ENCODE results near the gene ATP8B4.

ATP8B4 gene

GRCh38 chr15:50110285-50110684 is 8.7 kb downstream of the ATP8B4 start:
- TF ChIP-seq, protein P1, sequence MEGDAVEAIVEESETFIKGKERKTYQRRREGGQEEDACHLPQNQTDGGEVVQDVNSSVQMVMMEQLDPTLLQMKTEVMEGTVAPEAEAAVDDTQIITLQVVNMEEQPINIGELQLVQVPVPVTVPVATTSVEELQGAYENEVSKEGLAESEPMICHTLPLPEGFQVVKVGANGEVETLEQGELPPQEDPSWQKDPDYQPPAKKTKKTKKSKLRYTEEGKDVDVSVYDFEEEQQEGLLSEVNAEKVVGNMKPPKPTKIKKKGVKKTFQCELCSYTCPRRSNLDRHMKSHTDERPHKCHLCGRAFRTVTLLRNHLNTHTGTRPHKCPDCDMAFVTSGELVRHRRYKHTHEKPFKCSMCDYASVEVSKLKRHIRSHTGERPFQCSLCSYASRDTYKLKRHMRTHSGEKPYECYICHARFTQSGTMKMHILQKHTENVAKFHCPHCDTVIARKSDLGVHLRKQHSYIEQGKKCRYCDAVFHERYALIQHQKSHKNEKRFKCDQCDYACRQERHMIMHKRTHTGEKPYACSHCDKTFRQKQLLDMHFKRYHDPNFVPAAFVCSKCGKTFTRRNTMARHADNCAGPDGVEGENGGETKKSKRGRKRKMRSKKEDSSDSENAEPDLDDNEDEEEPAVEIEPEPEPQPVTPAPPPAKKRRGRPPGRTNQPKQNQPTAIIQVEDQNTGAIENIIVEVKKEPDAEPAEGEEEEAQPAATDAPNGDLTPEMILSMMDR (IDR thresholded peaks at IDR 0.05), result no peak

- TF ChIP-seq, protein P1 (IDR thresholded peaks at IDR 0.05), result no peak
Observed at GRCh38 chr15:50109076-50109987, 9.7 kb downstream of the ATP8B4 start.

DNA sequence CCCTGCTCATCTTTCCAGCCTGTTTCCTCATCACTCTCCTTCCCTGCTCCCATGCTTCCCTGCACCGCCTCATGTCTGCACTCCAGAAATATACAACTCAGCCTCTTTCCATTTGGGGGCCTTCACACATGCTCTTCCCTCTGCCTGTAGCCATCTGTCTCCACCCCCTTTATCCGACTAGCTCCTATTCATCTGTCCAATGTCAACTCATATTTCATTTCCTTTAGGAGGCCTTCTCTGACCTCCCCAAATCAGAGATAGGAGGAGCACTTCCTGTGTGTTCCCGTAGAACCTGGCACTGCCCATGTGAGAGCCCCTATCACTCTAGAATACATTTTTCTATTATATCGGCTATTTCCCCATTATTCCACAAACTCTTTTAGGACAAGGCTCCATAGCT is 10.6 kb downstream of the ATP8B4 start:
- TF ChIP-seq, protein P1 (IDR thresholded peaks at IDR 0.05), result no peak

DNA sequence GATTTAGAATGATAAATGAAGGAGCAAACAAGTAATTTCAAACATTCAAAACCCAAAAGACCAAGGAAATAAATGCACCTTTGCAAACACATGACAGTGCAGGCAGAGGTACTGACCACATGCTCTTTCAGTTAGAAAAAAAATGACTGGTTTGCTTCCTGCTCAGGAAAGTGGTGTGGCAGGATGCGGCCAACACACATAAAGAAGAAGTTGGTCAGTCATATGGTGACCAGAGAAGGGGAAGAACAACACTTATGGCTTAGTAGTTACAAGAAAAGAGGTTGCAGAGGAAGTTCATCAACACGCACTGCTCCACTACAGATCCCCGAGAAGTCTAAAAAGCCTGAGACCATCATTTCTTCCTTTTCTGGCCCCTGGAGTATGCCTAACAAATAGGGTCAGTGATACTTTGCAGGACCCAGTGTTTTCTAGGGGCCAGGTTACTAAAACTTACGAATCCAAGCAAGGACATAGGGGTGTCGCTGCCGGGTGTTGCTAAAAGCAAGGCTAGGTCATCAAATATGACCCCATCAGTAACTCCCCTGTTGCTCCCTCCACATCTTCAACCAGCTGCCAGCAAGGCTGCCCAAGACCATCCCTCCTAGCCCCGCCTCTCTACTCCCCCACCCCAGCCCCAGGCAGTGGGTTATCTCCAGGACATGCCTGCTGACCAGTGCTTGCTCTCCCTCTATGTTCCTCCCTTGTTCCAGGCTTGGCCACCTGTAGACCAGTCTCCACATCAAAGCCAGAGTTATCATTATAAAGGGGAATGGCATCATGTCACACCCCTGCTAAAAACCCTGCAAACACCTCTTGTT is 11.2 kb downstream of the ATP8B4 start:
- TF ChIP-seq, protein P1 (IDR thresholded peaks at IDR 0.05), result no peak

DNA sequence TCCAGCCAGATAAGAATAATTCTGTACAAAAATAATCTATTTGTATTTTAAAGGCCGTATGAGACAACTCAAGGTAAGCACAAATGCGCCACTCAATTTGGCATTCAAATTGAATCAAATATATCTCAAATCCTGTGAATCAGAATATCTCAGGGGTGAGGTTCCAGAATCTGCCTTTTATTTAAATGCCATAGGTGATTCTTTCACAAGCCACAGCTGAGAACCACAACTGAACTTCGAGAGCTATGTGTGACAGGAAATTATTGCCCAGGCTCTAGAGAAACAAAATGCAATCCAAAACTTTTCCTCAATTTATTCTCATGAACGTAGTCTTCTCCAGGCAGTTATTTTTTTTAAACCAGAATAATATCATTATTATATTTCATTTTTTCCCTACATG is 11.9 kb downstream of the ATP8B4 start:
- TF ChIP-seq, protein P1 (IDR thresholded peaks at IDR 0.05), result no peak

GRCh38 chr15:50106457-50106856 is 12.6 kb downstream of the ATP8B4 start:
- TF ChIP-seq, protein P1 (IDR thresholded peaks at IDR 0.05), result no peak

GRCh38 chr15:50100486-50100885 is 18.5 kb downstream of the ATP8B4 start:
- TF ChIP-seq, protein P1 (IDR thresholded peaks at IDR 0.05), result no peak
